Measurements from ENCODE around the gene ARID2. TPM values are rescaled to one million over a fixed set of nuclear protein-coding genes. Genes with fewer than 3 reads are reported as not detected.

The ARID2 gene
- total and polyA plus RNA-seq, 5 donors from 2014 or later: 9.2 to 73.4 (median 13.2) TPM

DNA sequence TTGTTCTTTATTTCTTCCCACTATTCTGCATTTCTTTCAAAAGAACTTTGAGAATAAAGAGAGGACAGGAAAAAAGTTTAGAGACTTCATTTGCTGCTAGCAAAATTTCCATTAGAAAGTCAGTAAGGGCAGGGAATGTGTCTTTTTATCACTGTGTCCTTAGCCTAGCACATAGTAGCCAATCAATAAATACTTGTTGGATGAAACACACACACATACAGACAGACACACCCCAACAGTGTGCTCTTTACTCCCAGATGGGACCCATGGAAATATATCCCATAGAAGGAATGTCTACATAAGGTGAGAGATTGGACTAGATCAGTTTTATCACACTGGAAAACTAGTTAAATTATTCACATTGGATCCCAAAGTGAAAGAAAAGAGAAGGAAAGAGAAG, 21.1 kb upstream of the ARID2 start:
- Histone ChIP-seq H3K4me1 (ENCODE audit: control insufficient read depth, insufficient read depth, low read length, poor library complexity, severe bottlenecking) (no peaks in the 10 kb centered on the region), H3K9me3 (ENCODE audit: control insufficient read depth in 2 of 2, low read length in 2 of 2) (no peaks in the 10 kb centered on the region), H3K27me3 (ENCODE audit: control insufficient read depth, insufficient read depth, low read length) (no peaks in the 10 kb centered on the region), H3K4me3 (ENCODE audit: low read depth, low read length) (no peak overlapping the region), H3K27ac (ENCODE audit: insufficient read depth, low read length, poor library complexity, severe bottlenecking) (no peak overlapping the region), H3K36me3 (ENCODE audit: control insufficient read depth, insufficient read depth, low read length) (no peaks in the 10 kb centered on the region)
- no peak for ATAC-seq (ENCODE audit: low read depth in 2 of 2)
- Mint-ChIP-seq H3K27ac (no peak overlapping the region), H3K9me3 (peaks cover 0 to 3% (median 0%) of the 10 kb centered on the region in 7 donors), H3K36me3 (peaks cover 9% of the 10 kb centered on the region), H3K27me3 (no peaks in the 10 kb centered on the region), H3K4me3 (no peak overlapping the region), H3K4me1 (peaks cover 5 to 19% (median 14%) of the 10 kb centered on the region in 4 donors)
- DNase-seq: no peak

DNA sequence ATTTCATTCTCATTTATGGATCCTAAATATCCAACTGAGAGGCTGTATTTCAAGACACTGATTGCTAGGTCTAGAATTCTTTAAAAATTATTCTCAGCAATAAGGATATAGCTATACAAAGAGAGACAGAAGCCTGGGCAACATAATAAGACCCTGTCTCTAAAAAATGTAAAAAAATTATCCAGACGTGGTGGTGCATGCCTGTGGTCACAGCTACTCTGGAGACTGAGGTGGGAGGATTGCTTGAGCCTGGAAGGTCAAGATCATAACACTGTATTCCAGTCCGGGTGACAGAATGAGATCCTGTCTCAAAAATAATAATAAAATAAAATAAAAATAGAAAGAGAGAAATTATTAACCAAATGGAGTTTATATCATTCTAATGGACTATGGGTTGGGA, 20.6 kb upstream of the ARID2 start:
- Histone ChIP-seq H3K36me3 (ENCODE audit: control insufficient read depth, insufficient read depth, low read length) (no peaks in the 10 kb centered on the region), H3K4me1 (ENCODE audit: control insufficient read depth, insufficient read depth, low read length, poor library complexity, severe bottlenecking) (no peaks in the 10 kb centered on the region), H3K4me3 (ENCODE audit: low read depth, low read length) (no peak overlapping the region), H3K27ac (ENCODE audit: insufficient read depth, low read length, poor library complexity, severe bottlenecking) (no peak overlapping the region), H3K27me3 (ENCODE audit: control insufficient read depth, insufficient read depth, low read length) (no peaks in the 10 kb centered on the region), H3K9me3 (ENCODE audit: control insufficient read depth in 2 of 2, low read length in 2 of 2) (no peaks in the 10 kb centered on the region)
- Mint-ChIP-seq H3K27me3 (no peaks in the 10 kb centered on the region), H3K27ac (no peak overlapping the region), H3K36me3 (peaks cover 13% of the 10 kb centered on the region), H3K4me3 (no peak overlapping the region), H3K9me3 (peaks cover 0 to 3% (median 0%) of the 10 kb centered on the region in 7 donors), H3K4me1 (peaks cover 9 to 24% (median 20%) of the 10 kb centered on the region in 4 donors)
- DNase-seq: no peak
- no peak for ATAC-seq (ENCODE audit: low read depth in 2 of 2)

DNA sequence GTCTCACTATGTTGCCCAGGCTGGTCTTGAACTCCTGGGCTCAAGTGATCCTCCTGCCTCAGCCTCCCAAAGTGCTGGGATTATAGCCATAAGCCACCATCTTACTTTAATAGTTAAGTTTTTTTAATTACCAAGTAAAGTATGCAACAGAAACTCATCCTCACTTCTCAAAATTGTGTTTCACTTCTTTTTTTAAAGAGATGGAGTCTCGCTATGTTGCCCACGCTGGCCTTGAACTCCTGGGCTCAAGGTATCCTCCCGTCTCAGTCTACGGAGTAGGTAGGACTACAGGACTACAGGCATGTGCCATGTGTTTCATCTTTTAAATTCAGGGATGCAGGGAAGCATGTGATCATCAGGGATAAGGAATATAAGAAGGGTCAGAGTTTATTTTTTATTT, 17.2 kb upstream of the ARID2 start:
- Mint-ChIP-seq H3K36me3 (peaks cover 7% of the 10 kb centered on the region), H3K4me3 (no peak overlapping the region), H3K27ac (peak overlapping the region in 1 of 3 donors; percentile 10), H3K27me3 (no peaks in the 10 kb centered on the region), H3K4me1 (peaks cover 14 to 26% (median 16%) of the 10 kb centered on the region in 4 donors), H3K9me3 (no peaks in the 10 kb centered on the region)
- H3K27ac ChIP-seq (ENCODE audit: insufficient read depth, low read length, poor library complexity, severe bottlenecking): no peak overlapping the region
- no peaks in the 10 kb centered on the region for H3K9me3 ChIP-seq (ENCODE audit: control insufficient read depth in 2 of 2, low read length in 2 of 2)
- ATAC-seq (ENCODE audit: low read depth in 2 of 2) (no peak), DNase-seq (no peak)
- H3K4me3 ChIP-seq (ENCODE audit: low read depth, low read length): no peak overlapping the region
- H3K27me3 ChIP-seq (ENCODE audit: control insufficient read depth, insufficient read depth, low read length): no peaks in the 10 kb centered on the region
- no peaks in the 10 kb centered on the region for H3K4me1 ChIP-seq (ENCODE audit: control insufficient read depth, insufficient read depth, low read length, poor library complexity, severe bottlenecking)
- no peaks in the 10 kb centered on the region for H3K36me3 ChIP-seq (ENCODE audit: control insufficient read depth, insufficient read depth, low read length)

DNA sequence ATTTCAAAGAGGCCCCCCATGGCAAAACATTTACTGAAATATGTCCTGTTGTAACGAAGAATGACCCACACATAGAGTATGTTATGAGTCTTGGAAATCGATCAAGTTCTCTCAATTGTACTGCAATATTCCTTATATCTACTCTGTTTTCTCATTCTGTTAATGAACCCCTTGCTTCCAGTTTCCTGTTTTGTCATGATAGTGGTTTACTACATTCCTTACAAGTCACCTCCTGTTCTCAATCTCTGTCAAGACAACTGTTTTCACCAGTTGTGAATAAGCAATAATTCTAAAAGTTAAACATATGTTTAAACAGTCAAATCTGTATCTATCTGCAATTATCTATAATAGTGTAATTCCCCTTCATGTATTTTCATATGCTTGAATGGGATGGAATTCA, 16.4 kb upstream of the ARID2 start:
- H3K27ac ChIP-seq (ENCODE audit: insufficient read depth, low read length, poor library complexity, severe bottlenecking): no peak overlapping the region
- no peaks in the 10 kb centered on the region for H3K36me3 ChIP-seq (ENCODE audit: control insufficient read depth, insufficient read depth, low read length)
- H3K4me3 Mint-ChIP-seq: no peak overlapping the region
- H3K27ac Mint-ChIP-seq: no peak overlapping the region
- DNase-seq: no peak
- peaks cover 20 to 30% (median 22%) of the 10 kb centered on the region in 4 donors for H3K4me1 Mint-ChIP-seq
- H3K9me3 ChIP-seq (ENCODE audit: control insufficient read depth in 2 of 2, low read length in 2 of 2): no peaks in the 10 kb centered on the region
- no peak for ATAC-seq (ENCODE audit: low read depth in 2 of 2)
- H3K27me3 Mint-ChIP-seq: no peaks in the 10 kb centered on the region
- H3K4me3 ChIP-seq (ENCODE audit: low read depth, low read length): no peak overlapping the region
- peaks cover 3% of the 10 kb centered on the region for H3K36me3 Mint-ChIP-seq
- H3K27me3 ChIP-seq (ENCODE audit: control insufficient read depth, insufficient read depth, low read length): no peaks in the 10 kb centered on the region
- peaks cover 1% of the 10 kb centered on the region for H3K4me1 ChIP-seq (ENCODE audit: control insufficient read depth, insufficient read depth, low read length, poor library complexity, severe bottlenecking)
- no peaks in the 10 kb centered on the region for H3K9me3 Mint-ChIP-seq

DNA sequence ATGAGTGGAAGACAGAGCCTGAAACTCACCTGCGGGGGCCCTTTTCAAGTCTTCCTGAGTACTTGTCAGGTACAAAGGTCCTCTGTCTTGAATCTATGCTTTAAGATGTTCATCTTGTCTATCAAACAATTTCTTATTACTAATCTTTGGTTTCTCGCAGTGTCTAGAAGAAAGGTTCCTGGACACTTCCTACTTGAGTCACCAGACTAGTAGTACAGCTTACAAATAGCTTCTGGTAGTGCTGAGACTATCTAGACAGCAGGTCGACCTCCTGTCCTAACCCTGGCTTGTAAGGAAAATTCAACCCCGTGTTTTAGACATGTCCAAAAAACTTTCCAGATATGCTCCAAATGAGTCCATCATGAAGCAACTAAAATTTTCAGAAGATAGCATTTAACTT, 11.2 kb upstream of the ARID2 start:
- H3K27ac ChIP-seq (ENCODE audit: insufficient read depth, low read length, poor library complexity, severe bottlenecking): peak overlapping the region; percentile 7
- H3K36me3 ChIP-seq (ENCODE audit: control insufficient read depth, insufficient read depth, low read length): no peaks in the 10 kb centered on the region
- DNase-seq (no peak), ATAC-seq (ENCODE audit: low read depth in 2 of 2) (peak in 1 of 2 donors; percentile 38)
- no peaks in the 10 kb centered on the region for H3K9me3 Mint-ChIP-seq
- H3K27me3 ChIP-seq (ENCODE audit: control insufficient read depth, insufficient read depth, low read length): no peaks in the 10 kb centered on the region
- H3K4me3 Mint-ChIP-seq: peak overlapping the region in 2 of 4 donors; percentile 9 to 15
- H3K4me1 ChIP-seq (ENCODE audit: control insufficient read depth, insufficient read depth, low read length, poor library complexity, severe bottlenecking): peaks cover 37% of the 10 kb centered on the region
- no peaks in the 10 kb centered on the region for H3K9me3 ChIP-seq (ENCODE audit: control insufficient read depth in 2 of 2, low read length in 2 of 2)
- H3K4me1 Mint-ChIP-seq: peaks cover 39 to 67% (median 64%) of the 10 kb centered on the region in 4 donors
- no peaks in the 10 kb centered on the region for H3K27me3 Mint-ChIP-seq
- H3K27ac Mint-ChIP-seq: peak overlapping the region; percentile 18 to 81 (median 60)
- peaks cover 12% of the 10 kb centered on the region for H3K36me3 Mint-ChIP-seq
- no peak overlapping the region for H3K4me3 ChIP-seq (ENCODE audit: low read depth, low read length)

DNA sequence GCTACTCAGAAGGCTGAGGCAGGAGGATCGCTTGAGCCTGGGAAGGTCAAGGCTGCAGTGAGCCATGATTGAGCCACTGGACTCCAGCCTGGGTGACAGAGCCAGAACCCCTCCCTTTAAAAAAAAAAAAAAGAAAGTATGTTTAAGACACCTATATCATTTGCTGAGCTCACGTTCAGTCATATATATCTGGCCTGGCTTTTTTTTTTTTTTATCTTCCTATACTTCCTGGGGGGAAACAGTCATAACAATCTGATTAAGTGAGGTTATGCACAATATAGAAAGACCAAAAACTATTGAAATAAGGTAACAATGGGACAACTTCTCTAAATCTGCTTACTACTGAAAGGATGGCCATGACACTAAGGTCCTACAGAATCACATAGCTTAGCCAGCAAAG, 9.4 kb upstream of the ARID2 start:
- no peaks in the 10 kb centered on the region for H3K27me3 Mint-ChIP-seq
- H3K4me3 Mint-ChIP-seq: peak overlapping the region in 2 of 4 donors; percentile 25 to 34
- Histone ChIP-seq H3K4me1 (ENCODE audit: control insufficient read depth, insufficient read depth, low read length, poor library complexity, severe bottlenecking) (peaks cover 51% of the 10 kb centered on the region), H3K4me3 (ENCODE audit: low read depth, low read length) (no peak overlapping the region), H3K36me3 (ENCODE audit: control insufficient read depth, insufficient read depth, low read length) (no peaks in the 10 kb centered on the region), H3K9me3 (ENCODE audit: control insufficient read depth in 2 of 2, low read length in 2 of 2) (no peaks in the 10 kb centered on the region), H3K27me3 (ENCODE audit: control insufficient read depth, insufficient read depth, low read length) (no peaks in the 10 kb centered on the region), H3K27ac (ENCODE audit: insufficient read depth, low read length, poor library complexity, severe bottlenecking) (no peak overlapping the region)
- no peak for DNase-seq
- no peaks in the 10 kb centered on the region for H3K9me3 Mint-ChIP-seq
- ATAC-seq (ENCODE audit: low read depth in 2 of 2): no peak
- H3K36me3 Mint-ChIP-seq: peaks cover 9% of the 10 kb centered on the region
- peaks cover 34 to 68% (median 62%) of the 10 kb centered on the region in 4 donors for H3K4me1 Mint-ChIP-seq
- H3K27ac Mint-ChIP-seq: peak overlapping the region in 1 of 3 donors; percentile 63

DNA sequence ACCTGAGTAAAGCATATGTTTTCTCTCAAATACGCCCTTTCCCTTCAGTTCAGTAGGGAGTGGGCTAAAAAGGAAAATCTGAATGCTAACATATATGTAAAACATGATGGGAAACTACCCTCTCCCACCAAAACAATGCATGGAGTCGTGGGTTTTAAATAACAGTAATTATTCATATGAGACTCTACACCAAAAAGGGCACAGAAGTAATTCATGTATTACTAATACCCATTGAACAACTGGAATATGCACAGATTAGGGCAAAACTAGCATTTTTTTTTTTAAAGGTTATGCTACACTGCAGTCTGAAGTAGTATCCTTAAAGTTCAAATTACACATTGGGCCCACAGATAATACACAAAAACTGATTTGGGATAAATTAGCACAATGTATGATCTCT, 8.1 kb upstream of the ARID2 start:
- Mint-ChIP-seq H3K36me3 (peaks cover 9% of the 10 kb centered on the region), H3K9me3 (no peaks in the 10 kb centered on the region), H3K27ac (peak overlapping the region in 1 of 3 donors; percentile 0), H3K4me3 (peak overlapping the region in 3 of 4 donors; percentile 36 to 74 (median 63)), H3K27me3 (no peaks in the 10 kb centered on the region), H3K4me1 (peaks cover 34 to 71% (median 67%) of the 10 kb centered on the region in 4 donors)
- no peak for ATAC-seq (ENCODE audit: low read depth in 2 of 2)
- H3K36me3 ChIP-seq (ENCODE audit: control insufficient read depth, insufficient read depth, low read length): no peaks in the 10 kb centered on the region
- H3K9me3 ChIP-seq (ENCODE audit: control insufficient read depth in 2 of 2, low read length in 2 of 2): no peaks in the 10 kb centered on the region
- peak overlapping the region; percentile 65 for H3K4me3 ChIP-seq (ENCODE audit: low read depth, low read length)
- no peak overlapping the region for H3K27ac ChIP-seq (ENCODE audit: insufficient read depth, low read length, poor library complexity, severe bottlenecking)
- H3K4me1 ChIP-seq (ENCODE audit: control insufficient read depth, insufficient read depth, low read length, poor library complexity, severe bottlenecking): peaks cover 55% of the 10 kb centered on the region
- H3K27me3 ChIP-seq (ENCODE audit: control insufficient read depth, insufficient read depth, low read length): no peaks in the 10 kb centered on the region
- DNase-seq: no peak

DNA sequence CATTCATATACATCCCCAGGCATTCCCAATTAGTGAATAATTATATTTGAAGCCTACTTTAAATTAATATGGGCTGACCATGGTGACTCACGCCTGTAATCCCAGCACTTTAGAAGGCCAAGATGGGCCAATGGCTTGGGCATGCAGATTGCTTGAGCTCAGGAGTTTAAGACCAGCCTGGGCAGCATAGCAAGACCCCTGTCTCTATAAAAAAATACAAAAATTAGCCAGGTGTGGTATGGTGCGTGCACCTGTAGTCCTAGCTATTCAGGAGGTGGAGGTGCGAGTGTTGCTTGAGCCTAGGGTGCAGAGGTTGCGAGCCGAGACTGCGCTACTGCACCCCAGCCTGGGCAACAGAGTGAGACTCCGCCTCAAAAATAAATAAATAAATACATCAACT, 7.6 kb upstream of the ARID2 start:
- H3K9me3 Mint-ChIP-seq: no peaks in the 10 kb centered on the region
- no peaks in the 10 kb centered on the region for H3K9me3 ChIP-seq (ENCODE audit: control insufficient read depth in 2 of 2, low read length in 2 of 2)
- H3K27me3 Mint-ChIP-seq: no peaks in the 10 kb centered on the region
- H3K36me3 Mint-ChIP-seq: peaks cover 9% of the 10 kb centered on the region
- no peaks in the 10 kb centered on the region for H3K27me3 ChIP-seq (ENCODE audit: control insufficient read depth, insufficient read depth, low read length)
- DNase-seq: no peak
- H3K27ac ChIP-seq (ENCODE audit: insufficient read depth, low read length, poor library complexity, severe bottlenecking): no peak overlapping the region
- H3K4me1 ChIP-seq (ENCODE audit: control insufficient read depth, insufficient read depth, low read length, poor library complexity, severe bottlenecking): peaks cover 55% of the 10 kb centered on the region
- H3K4me3 ChIP-seq (ENCODE audit: low read depth, low read length): peak overlapping the region; percentile 65
- no peak for ATAC-seq (ENCODE audit: low read depth in 2 of 2)
- H3K4me1 Mint-ChIP-seq: peaks cover 34 to 71% (median 63%) of the 10 kb centered on the region in 4 donors
- H3K4me3 Mint-ChIP-seq: peak overlapping the region in 3 of 4 donors; percentile 36 to 74 (median 63)
- H3K27ac Mint-ChIP-seq: no peak overlapping the region
- H3K36me3 ChIP-seq (ENCODE audit: control insufficient read depth, insufficient read depth, low read length): no peaks in the 10 kb centered on the region

All from CD4-positive, CD25-positive, alpha-beta regulatory T cell (primary cell).